OCI-LY1 (cell line): ENCODE results near the gene TUBA3E.
"Not testable (repeated sequence)": the region's sequence is repeated elsewhere in the genome, so short reads cannot be mapped to it uniquely, and the experiment has no call there.

Experiments
- H2AFZ ChIP-seq: fragments of 200-600 bp; sonication (generic), shearing (Covaris generic); 2 replicates; pipeline ENCODE4 v1.6.0; 2014; ENCODE audit warnings: antibody characterized with exemption, mild to moderate bottlenecking, low read length
- H3F3A ChIP-seq: fragments of 200-600 bp; sonication (generic), shearing (Covaris generic); 2 replicates; pipeline ENCODE4 v1.6.0; 2014; ENCODE audit warnings: mild to moderate bottlenecking, antibody characterized with exemption, low read length, moderate library complexity; ENCODE audit not compliant: insufficient read depth
- H3K27ac ChIP-seq: fragments of 200-600 bp; sonication (generic); 2 replicates; pipeline ENCODE4 v1.5.1; 2014; ENCODE audit warnings: low read length, mixed run types, mild to moderate bottlenecking, low read depth; ENCODE audit not compliant: poor library complexity, severe bottlenecking
- H3K27me3 ChIP-seq: fragments of 200-600 bp; sonication (generic); 2 replicates; pipeline ENCODE4 v1.6.0; 2014; ENCODE audit warnings: antibody characterized with exemption, mild to moderate bottlenecking, low read length, moderate library complexity; ENCODE audit not compliant: insufficient read depth
- H3K36me3 ChIP-seq: fragments of 200-600 bp; sonication (generic); 2 replicates; pipeline ENCODE4 v1.6.1; 2014; ENCODE audit warnings: mild to moderate bottlenecking, antibody characterized with exemption, low read length, moderate library complexity, mixed read lengths; ENCODE audit not compliant: insufficient read depth
- H3K4me1 ChIP-seq: fragments of 200-600 bp; sonication (generic); 2 replicates; pipeline ENCODE4 v1.5.1; 2014; ENCODE audit warnings: mild to moderate bottlenecking, low read length, moderate library complexity; ENCODE audit not compliant: insufficient read depth, severe bottlenecking
- H3K4me2 ChIP-seq: fragments of 200-600 bp; sonication (generic), shearing (Covaris generic); 2 replicates; pipeline ENCODE4 v1.6.1; 2014; ENCODE audit warnings: low read length
- H3K4me3 ChIP-seq: fragments of 200-600 bp; sonication (generic); 2 replicates; pipeline ENCODE4 v1.5.1; 2014; ENCODE audit warnings: low read length, low read depth, mild to moderate bottlenecking, mixed read lengths; ENCODE audit not compliant: poor library complexity, severe bottlenecking
- H3K79me2 ChIP-seq: fragments of 200-600 bp; shearing (Covaris generic); 2 replicates; pipeline ENCODE4 v1.6.1; 2016; ENCODE audit warnings: mixed run types, low read length, mixed read lengths; ENCODE audit not compliant: insufficient read depth
- H3K9ac ChIP-seq: fragments of 200-600 bp; sonication (generic), shearing (Covaris generic); 2 replicates; pipeline ENCODE4 v1.6.1; 2014; ENCODE audit warnings: mild to moderate bottlenecking, low read length, mixed read lengths
- H3K9me2 ChIP-seq: fragments of 200-600 bp; sonication (generic), shearing (Covaris generic); 2 replicates; pipeline ENCODE4 v1.6.1; 2014; ENCODE audit warnings: low read depth, mild to moderate bottlenecking, low read length, mixed read lengths
- H3K9me3 ChIP-seq: fragments of 200-600 bp; shearing (Covaris generic); 2 replicates; pipeline ENCODE4 v1.6.1; 2014; ENCODE audit warnings: low read length, mixed read lengths
- H4K20me1 ChIP-seq: fragments of 200-600 bp; sonication (generic), shearing (Covaris generic); 2 replicates; pipeline ENCODE4 v1.6.0; 2016; ENCODE audit warnings: mild to moderate bottlenecking, low read length; ENCODE audit not compliant: insufficient read depth
- EZH2 ChIP-seq: fragments of 200-600 bp; sonication (generic), shearing (Covaris generic); IDR thresholded peaks from 2 replicates; pipeline ENCODE4 v1.8.0; 2017; ENCODE audit warnings: borderline replicate concordance, mixed run types, mild to moderate bottlenecking, antibody characterized with exemption, low read length, moderate library complexity, mixed read lengths
- TF ChIP-seq, protein P1 (sequence below): fragments of 200-600 bp; sonication (generic), shearing (Covaris generic); IDR thresholded peaks from 2 replicates; pipeline ENCODE4 v1.5.1; 2017; ENCODE audit warnings: mild to moderate bottlenecking, antibody characterized with exemption, low read length, moderate library complexity, mixed read lengths

The TUBA3E gene

DNA sequence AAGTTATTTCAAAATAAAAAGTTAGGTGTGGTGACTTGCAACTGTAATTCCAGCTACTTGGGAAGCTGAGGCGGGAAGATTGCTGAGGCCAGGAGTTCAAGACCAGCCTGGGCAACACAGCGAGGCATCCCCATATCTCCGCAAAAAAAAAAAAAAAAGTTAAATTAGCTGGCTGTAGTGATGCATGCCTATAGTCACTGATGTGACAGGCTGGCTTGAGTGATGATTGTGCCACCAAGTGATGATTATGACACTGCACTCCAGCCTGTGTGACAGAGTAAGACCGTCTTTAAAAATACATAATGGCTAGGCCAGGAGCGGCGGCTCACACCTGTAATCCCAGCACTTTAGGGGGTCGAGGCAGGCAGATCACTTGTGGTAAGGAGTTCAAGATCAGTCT is 28.3 kb downstream of the TUBA3E start:
- Histone ChIP-seq H3K9me2 (no peaks in the 10 kb centered on the region), H2AFZ (no peak overlapping the region), H3K27me3 (no peaks in the 10 kb centered on the region), H3K79me2 (no peaks in the 10 kb centered on the region), H3K4me2 (no peak overlapping the region), H3K9me3 (no peaks in the 10 kb centered on the region), H4K20me1 (no peaks in the 10 kb centered on the region), H3K36me3 (peaks cover 80% of the 10 kb centered on the region), H3K4me3 (no peak overlapping the region), H3K9ac (no peak overlapping the region), H3K27ac (no peak overlapping the region), H3F3A (no peaks in the 10 kb centered on the region), H3K4me1 (no peaks in the 10 kb centered on the region)
- TF ChIP-seq EZH2: no peak
- TF ChIP-seq, protein P1, sequence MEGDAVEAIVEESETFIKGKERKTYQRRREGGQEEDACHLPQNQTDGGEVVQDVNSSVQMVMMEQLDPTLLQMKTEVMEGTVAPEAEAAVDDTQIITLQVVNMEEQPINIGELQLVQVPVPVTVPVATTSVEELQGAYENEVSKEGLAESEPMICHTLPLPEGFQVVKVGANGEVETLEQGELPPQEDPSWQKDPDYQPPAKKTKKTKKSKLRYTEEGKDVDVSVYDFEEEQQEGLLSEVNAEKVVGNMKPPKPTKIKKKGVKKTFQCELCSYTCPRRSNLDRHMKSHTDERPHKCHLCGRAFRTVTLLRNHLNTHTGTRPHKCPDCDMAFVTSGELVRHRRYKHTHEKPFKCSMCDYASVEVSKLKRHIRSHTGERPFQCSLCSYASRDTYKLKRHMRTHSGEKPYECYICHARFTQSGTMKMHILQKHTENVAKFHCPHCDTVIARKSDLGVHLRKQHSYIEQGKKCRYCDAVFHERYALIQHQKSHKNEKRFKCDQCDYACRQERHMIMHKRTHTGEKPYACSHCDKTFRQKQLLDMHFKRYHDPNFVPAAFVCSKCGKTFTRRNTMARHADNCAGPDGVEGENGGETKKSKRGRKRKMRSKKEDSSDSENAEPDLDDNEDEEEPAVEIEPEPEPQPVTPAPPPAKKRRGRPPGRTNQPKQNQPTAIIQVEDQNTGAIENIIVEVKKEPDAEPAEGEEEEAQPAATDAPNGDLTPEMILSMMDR: no peak

DNA sequence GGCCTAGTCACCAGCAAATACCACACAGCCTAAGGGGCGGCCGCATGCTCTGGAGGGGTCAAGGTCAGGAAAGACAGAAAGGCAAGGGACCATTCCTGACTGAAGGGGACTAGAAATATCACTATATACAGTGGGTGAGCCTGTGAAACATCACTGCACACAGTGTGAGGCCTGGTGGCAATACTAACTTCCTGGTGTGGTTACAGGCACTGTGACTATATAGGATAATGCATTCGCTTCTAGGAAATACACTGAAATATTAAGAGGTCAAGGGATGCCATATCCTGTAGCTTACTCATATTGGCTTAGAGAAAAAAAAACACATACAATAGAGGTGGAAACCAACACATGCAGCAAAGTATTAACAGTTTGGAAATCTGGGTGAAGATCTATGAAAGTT is 29.1 kb downstream of the TUBA3E start:
- H4K20me1 ChIP-seq, H3K27me3 ChIP-seq, H3K27ac ChIP-seq, H2AFZ ChIP-seq, H3F3A ChIP-seq, H3K4me3 ChIP-seq, H3K9ac ChIP-seq, H3K9me2 ChIP-seq, H3K79me2 ChIP-seq, H3K4me1 ChIP-seq, H3K4me2 ChIP-seq, H3K9me3 ChIP-seq: not testable (repeated sequence)
- H3K36me3 ChIP-seq: peaks cover 79% of the 10 kb centered on the region

DNA sequence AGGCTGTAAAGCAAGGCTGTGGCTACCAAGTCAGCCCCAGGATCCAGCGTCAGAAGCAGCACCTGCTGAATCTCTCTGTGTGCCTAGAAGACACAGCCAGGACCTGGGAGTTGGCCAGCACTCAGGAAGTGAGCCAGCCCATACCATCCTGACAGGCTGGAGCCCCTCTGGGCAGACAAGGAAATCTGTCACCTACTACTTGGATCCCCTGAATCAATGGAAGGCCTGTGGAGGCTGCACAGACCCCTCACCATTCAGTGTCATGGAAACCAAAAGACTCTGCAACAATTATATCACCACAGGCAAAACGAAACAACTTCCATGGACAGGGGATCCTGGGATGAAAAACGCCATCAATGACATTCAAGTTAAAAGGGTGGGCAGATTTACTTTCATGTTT is 31.6 kb downstream of the TUBA3E start:
- H3K9ac ChIP-seq, H3F3A ChIP-seq, H3K9me3 ChIP-seq, H3K4me1 ChIP-seq, H3K4me2 ChIP-seq, H4K20me1 ChIP-seq, H3K27ac ChIP-seq, H3K4me3 ChIP-seq, H3K27me3 ChIP-seq, H3K79me2 ChIP-seq, H3K9me2 ChIP-seq, H2AFZ ChIP-seq: not testable (repeated sequence)
- peaks cover 74% of the 10 kb centered on the region for H3K36me3 ChIP-seq

DNA sequence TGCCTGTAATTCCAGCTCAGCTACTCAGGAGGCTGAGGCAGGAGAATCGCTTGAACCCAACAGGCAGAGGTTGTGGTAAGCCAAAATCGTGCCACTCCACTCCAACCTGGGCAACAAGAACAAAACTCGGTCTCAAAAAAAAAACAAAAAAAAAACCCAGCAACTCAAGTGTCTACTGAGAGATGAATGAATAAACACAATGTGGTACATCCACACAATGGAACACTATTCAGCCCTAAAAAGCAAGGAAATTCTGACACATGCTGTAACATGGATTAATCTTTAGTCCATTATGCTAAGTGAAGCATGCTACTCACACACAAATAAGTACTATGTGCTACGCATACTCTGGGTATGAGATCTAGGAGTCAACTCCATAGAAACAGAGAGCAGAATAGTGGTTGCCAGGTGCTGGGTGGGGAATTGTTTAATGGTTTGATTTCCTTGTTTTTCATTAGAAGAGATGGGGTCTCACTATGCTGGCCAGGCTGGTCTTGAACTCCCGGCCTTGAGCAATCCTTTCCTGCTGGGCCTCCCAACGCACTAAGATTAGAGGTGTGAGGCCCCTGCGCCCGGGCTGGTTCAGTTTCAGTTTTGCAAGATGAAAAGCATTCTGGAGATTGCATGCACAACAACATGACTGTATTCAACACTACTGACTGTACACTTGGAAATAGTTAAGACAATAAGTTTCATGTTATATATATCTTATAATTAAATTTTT is 32.8 kb downstream of the TUBA3E start:
- no peak for TF ChIP-seq EZH2
- TF ChIP-seq, protein P1: no peak
- no peak overlapping the region for H3K9ac ChIP-seq
- no peak overlapping the region for H3K27ac ChIP-seq
- no peaks in the 10 kb centered on the region for H3K27me3 ChIP-seq
- H3K9me3 ChIP-seq: no peaks in the 10 kb centered on the region
- peaks cover 67% of the 10 kb centered on the region for H3K36me3 ChIP-seq
- no peaks in the 10 kb centered on the region for H4K20me1 ChIP-seq
- no peaks in the 10 kb centered on the region for H3K79me2 ChIP-seq
- no peaks in the 10 kb centered on the region for H3F3A ChIP-seq
- no peak overlapping the region for H3K4me2 ChIP-seq
- no peak overlapping the region for H2AFZ ChIP-seq
- no peaks in the 10 kb centered on the region for H3K9me2 ChIP-seq
- H3K4me3 ChIP-seq: no peak overlapping the region
- no peaks in the 10 kb centered on the region for H3K4me1 ChIP-seq
